Stimulated activated memory B cell treated with anti-CD40 and anti-IgM and Interleukin-4, amounts not matched to agents 10 μg/mL and 1 μg/mL and 100 μg/mL, for 72 hours (primary cell): ENCODE results near the gene DNAJB14.

ENCODE experiments used
- ATAC-seq: fragments of 150-1000 bp; cut with Tn5 transposase; 2 replicates; pipeline ENCODE4 v1.10.0; 2021
- H3K27ac Mint-ChIP-seq: one replicate; pipeline ENCODE4 v1.8.0; 2022; ENCODE audit warnings: mild to moderate bottlenecking, mixed read lengths
- H3K27me3 Mint-ChIP-seq: one replicate; pipeline ENCODE4 v1.8.0; 2022; ENCODE audit warnings: mixed read lengths
- H3K36me3 Mint-ChIP-seq: one replicate; pipeline ENCODE4 v1.8.0; 2022; ENCODE audit warnings: mixed read lengths
- H3K4me1 Mint-ChIP-seq: one replicate; pipeline ENCODE4 v1.8.0; 2022; ENCODE audit warnings: mixed read lengths
- H3K4me3 Mint-ChIP-seq: one replicate; pipeline ENCODE4 v1.8.0; 2022; ENCODE audit warnings: mild to moderate bottlenecking, moderate library complexity, mixed read lengths
- H3K9me3 Mint-ChIP-seq: one replicate; pipeline ENCODE4 v1.8.0; 2022; ENCODE audit warnings: mixed read lengths

The DNAJB14 gene

GRCh38 chr4:99861120-99861905 is 85.1 kb downstream of the DNAJB14 start:
- Mint-ChIP-seq H3K36me3 (peaks cover 34% of the 10 kb centered on the region), H3K9me3 (no peaks in the 10 kb centered on the region), H3K27ac (peak overlapping the region; percentile 42)

DNA sequence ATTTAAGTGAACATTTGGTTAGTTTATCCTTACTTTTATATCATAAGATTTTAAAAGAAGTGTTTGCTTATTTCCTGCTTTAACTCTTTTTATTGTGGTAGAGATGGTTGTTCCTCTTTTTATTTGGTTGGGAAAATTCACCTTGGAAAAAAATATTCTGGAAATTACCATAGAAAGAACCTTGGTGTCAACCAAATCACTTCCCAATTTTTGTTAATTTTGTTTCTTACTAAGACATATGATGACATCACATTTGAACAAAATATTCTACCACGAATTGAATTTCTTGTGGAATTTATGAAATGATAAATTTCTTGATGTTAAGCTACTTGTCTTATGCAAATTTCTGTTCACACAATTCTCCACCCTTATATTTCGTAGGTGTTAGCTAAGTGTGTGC is 85.9 kb downstream of the DNAJB14 start:
- no peaks in the 10 kb centered on the region for H3K9me3 Mint-ChIP-seq
- H3K4me3 Mint-ChIP-seq, result no peak overlapping the region
- H3K36me3 Mint-ChIP-seq, result peaks cover 38% of the 10 kb centered on the region
- H3K4me1 Mint-ChIP-seq, result peaks cover 28% of the 10 kb centered on the region
- H3K27me3 Mint-ChIP-seq, result no peaks in the 10 kb centered on the region
- H3K27ac Mint-ChIP-seq, result peak overlapping the region; percentile 42
- no peak for ATAC-seq

More at GRCh38 chr4:99861120-99861905, 85.1 kb downstream of the DNAJB14 start:
- H3K27me3 Mint-ChIP-seq, result no peaks in the 10 kb centered on the region
- peaks cover 21% of the 10 kb centered on the region for H3K4me1 Mint-ChIP-seq
- peak; percentile 79 for ATAC-seq
- no peak overlapping the region for H3K4me3 Mint-ChIP-seq

- Mint-ChIP-seq H3K4me3 (peak overlapping the region; percentile 27), H3K27ac (peak overlapping the region; percentile 74), H3K27me3 (no peaks in the 10 kb centered on the region), H3K4me1 (peaks cover 38% of the 10 kb centered on the region), H3K9me3 (no peaks in the 10 kb centered on the region), H3K36me3 (peaks cover 47% of the 10 kb centered on the region)
- peak; percentile 73 for ATAC-seq
Observed at GRCh38 chr4:99859618-99860017, 86.8 kb downstream of the DNAJB14 start.

DNA sequence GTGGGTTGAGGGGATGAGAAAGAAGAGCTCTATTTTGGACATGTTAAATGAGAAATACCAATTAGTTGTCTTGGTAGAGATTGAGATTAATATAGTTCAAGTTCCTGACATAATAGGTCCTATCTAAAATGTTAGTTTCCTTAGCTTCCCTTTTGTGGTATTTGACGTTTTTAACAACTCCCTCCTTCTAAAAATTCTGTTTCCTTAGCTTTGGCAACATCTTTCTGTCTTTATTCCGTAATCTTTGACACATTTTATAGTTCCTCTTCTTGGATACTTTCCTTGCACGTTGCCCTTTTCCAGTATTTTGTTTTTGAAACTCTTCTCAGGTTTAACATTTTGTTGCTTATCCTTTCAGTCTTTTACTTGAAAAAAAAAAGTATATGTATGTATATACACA is 89.1 kb downstream of the DNAJB14 start:
- Mint-ChIP-seq H3K4me1 (peaks cover 55% of the 10 kb centered on the region), H3K27ac (peak overlapping the region; percentile 88), H3K4me3 (no peak overlapping the region), H3K9me3 (no peaks in the 10 kb centered on the region), H3K27me3 (no peaks in the 10 kb centered on the region), H3K36me3 (peaks cover 68% of the 10 kb centered on the region)
- no peak for ATAC-seq

DNA sequence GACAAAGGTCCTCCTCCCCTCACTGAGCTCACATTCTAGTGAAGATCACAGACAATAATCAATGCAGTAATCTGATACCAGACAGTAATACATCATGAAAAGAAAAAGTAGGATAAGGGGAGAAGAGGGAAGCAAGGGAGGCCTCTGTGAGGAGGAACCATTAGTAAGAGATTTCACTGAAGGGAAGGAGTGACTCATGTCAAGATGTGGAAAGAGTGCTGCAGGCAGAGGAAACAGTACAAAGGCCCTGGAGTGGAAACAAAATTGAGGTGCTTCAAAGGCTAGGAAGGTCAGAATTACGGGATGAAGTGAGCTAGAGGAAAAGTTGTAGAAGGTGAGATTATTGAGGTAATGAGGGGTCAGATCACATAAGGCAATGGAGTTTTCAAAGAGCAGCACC is 90.3 kb downstream of the DNAJB14 start:
- Mint-ChIP-seq H3K4me1 (peaks cover 65% of the 10 kb centered on the region), H3K27ac (peak overlapping the region; percentile 88), H3K27me3 (no peaks in the 10 kb centered on the region), H3K9me3 (no peaks in the 10 kb centered on the region), H3K4me3 (peak overlapping the region; percentile 24), H3K36me3 (peaks cover 75% of the 10 kb centered on the region)
- no peak for ATAC-seq

DNA sequence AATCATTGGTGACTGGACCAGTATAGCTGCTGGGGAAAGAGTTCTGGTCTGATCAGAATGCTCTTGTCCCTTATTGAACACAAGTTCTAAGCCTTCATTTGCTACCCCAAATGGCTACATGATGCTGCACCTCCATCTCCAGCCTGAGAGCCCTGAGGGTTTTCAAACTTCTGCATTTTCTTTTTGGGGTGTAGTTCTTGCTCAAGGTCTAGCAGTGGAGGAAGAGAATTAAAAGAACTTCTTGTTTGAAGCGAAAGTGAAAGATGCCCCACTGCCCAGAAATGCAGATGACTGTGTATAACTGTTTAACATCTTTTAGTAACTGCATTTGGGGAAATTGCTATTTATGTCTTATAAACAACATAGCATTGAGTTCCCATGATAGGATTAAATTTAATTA is 90.7 kb downstream of the DNAJB14 start:
- H3K4me1 Mint-ChIP-seq, result peaks cover 69% of the 10 kb centered on the region
- peaks cover 75% of the 10 kb centered on the region for H3K36me3 Mint-ChIP-seq
- H3K4me3 Mint-ChIP-seq, result no peak overlapping the region
- no peaks in the 10 kb centered on the region for H3K27me3 Mint-ChIP-seq
- H3K9me3 Mint-ChIP-seq, result no peaks in the 10 kb centered on the region
- peak overlapping the region; percentile 88 for H3K27ac Mint-ChIP-seq
- peak; percentile 78 for ATAC-seq

DNA sequence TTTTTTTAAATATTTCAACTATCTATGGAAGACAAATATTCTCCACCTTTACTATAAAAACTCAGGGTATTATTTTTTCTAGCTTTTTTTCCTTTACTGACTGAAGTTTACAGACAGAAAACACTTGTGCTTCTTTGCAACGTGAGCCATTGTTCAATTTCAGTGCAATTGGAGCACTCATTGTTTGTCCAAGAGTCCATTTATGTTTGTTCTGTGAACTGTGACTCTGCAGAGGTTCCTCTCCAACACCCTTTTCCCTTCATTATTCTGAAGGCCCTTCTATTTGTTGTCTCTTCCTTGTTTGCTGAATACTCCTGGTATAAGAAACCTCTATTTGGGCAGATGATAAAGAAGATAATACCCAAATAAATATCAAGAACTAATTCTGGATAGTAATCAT is 92.4 kb downstream of the DNAJB14 start:
- Mint-ChIP-seq H3K4me1 (peaks cover 73% of the 10 kb centered on the region), H3K9me3 (no peaks in the 10 kb centered on the region), H3K4me3 (no peak overlapping the region), H3K27ac (peak overlapping the region; percentile 88), H3K27me3 (no peaks in the 10 kb centered on the region), H3K36me3 (peaks cover 74% of the 10 kb centered on the region)
- ATAC-seq, result no peak

- Mint-ChIP-seq H3K4me3 (no peak overlapping the region), H3K27ac (peak overlapping the region; percentile 88), H3K9me3 (no peaks in the 10 kb centered on the region), H3K36me3 (peaks cover 76% of the 10 kb centered on the region), H3K4me1 (peaks cover 82% of the 10 kb centered on the region), H3K27me3 (no peaks in the 10 kb centered on the region)
- no peak for ATAC-seq
Observed at GRCh38 chr4:99853190-99853589, 93.2 kb downstream of the DNAJB14 start.

- H3K27ac Mint-ChIP-seq, result peak overlapping the region; percentile 88
- H3K4me3 Mint-ChIP-seq, result peak overlapping the region; percentile 39
- H3K36me3 Mint-ChIP-seq, result peaks cover 76% of the 10 kb centered on the region
- no peaks in the 10 kb centered on the region for H3K9me3 Mint-ChIP-seq
- peaks cover 88% of the 10 kb centered on the region for H3K4me1 Mint-ChIP-seq
- no peak for ATAC-seq
- H3K27me3 Mint-ChIP-seq, result no peaks in the 10 kb centered on the region
Observed at GRCh38 chr4:99852199-99852749, 94.1 kb downstream of the DNAJB14 start.

DNA sequence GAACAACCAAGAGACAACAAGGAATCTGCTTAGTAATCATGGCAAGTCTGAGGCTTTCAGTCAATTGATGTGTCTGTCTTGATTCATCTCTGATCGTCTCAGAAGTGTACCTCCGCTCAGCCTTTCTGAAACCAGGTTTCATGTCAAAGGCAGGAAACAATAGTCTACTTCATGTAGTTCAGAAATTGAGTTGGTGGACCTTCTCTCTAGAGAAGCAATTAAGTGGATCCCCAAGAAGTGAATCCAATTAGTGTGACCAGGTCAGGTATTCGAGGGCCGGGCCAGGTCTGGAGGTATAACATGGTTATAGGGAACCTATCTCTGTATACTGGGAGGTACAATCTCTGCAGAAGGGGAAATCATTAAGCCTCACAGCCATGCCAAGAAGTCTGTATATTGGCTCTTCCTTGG is 97.8 kb downstream of the DNAJB14 start:
- Mint-ChIP-seq H3K27ac (peak overlapping the region; percentile 98), H3K4me3 (no peak overlapping the region)

GRCh38 chr4:99847362-99847976 is 98.9 kb downstream of the DNAJB14 start:
- ATAC-seq, result peak; percentile 88
- H3K36me3 Mint-ChIP-seq, result peaks cover 60% of the 10 kb centered on the region
- peaks cover 85% of the 10 kb centered on the region for H3K4me1 Mint-ChIP-seq
- no peaks in the 10 kb centered on the region for H3K27me3 Mint-ChIP-seq
- no peaks in the 10 kb centered on the region for H3K9me3 Mint-ChIP-seq
- peak overlapping the region; percentile 98 for H3K27ac Mint-ChIP-seq
- peak overlapping the region; percentile 55 for H3K4me3 Mint-ChIP-seq

More for the DNA sequence above, 97.8 kb downstream of the DNAJB14 start:
- H3K36me3 Mint-ChIP-seq, result peaks cover 60% of the 10 kb centered on the region
- no peaks in the 10 kb centered on the region for H3K9me3 Mint-ChIP-seq
- H3K4me1 Mint-ChIP-seq, result peaks cover 86% of the 10 kb centered on the region
- no peaks in the 10 kb centered on the region for H3K27me3 Mint-ChIP-seq
- no peak for ATAC-seq

- peak overlapping the region; percentile 55 for H3K4me3 Mint-ChIP-seq
Observed at GRCh38 chr4:99846891-99847290, 99.5 kb downstream of the DNAJB14 start.

More at GRCh38 chr4:99846891-99847290, 99.5 kb downstream of the DNAJB14 start:
- H3K36me3 Mint-ChIP-seq, result peaks cover 60% of the 10 kb centered on the region
- no peaks in the 10 kb centered on the region for H3K9me3 Mint-ChIP-seq
- peak overlapping the region; percentile 98 for H3K27ac Mint-ChIP-seq
- peaks cover 85% of the 10 kb centered on the region for H3K4me1 Mint-ChIP-seq
- no peaks in the 10 kb centered on the region for H3K27me3 Mint-ChIP-seq
- ATAC-seq, result no peak
